ENCODE results near the gene HOXC4. TPM values are rescaled to one million over a fixed set of nuclear protein-coding genes. Genes with fewer than 3 reads are reported as not detected.
A peak's percentile ranks its signal among the peaks of the same experiment; 100 is the strongest.

The HOXC4 gene
- total and polyA plus RNA-seq, 2 of the 8 experiments (the other 6 are each of a cell fraction or from before 2014, with no cell fraction given): not detected

- DNase-seq (ENCODE audit: low read depth in 1 of 2, low spot score in 2 of 2): no peak
- Histone ChIP-seq H4K8ac (ENCODE audit: extremely low read depth, insufficient read depth, low read length) (no peak overlapping the region), H3K9ac (replicated peaks in 1 of 4; ENCODE audit: extremely low read depth in 1 of 4, low read depth in 3 of 4, low read length in 3 of 4) (no peak overlapping the region), H3K23me2 (ENCODE audit: low read depth, low read length) (peaks cover 3% of the 10 kb centered on the region; the same call in 1 of the 2 replicates), H3K4me3 (ENCODE audit: extremely low read depth in 1 of 4, insufficient read depth in 2 of 4, low read depth in 3 of 4, low read length in 4 of 4) (no peak overlapping the region), H2AFZ (ENCODE audit: low read length) (no peak overlapping the region), H3K27me3 (replicated peaks in 1 of 4; ENCODE audit: control insufficient read depth in 3 of 4, extremely low read depth in 1 of 4, insufficient read depth in 3 of 4, low read length in 3 of 4) (peaks cover 95 to 100% (median 100%) of the 10 kb centered on the region in 4 experiments), H3K27ac (ENCODE audit: low read depth, low read length) (no peak overlapping the region), H4K5ac (ENCODE audit: insufficient read length, low read depth, low read length) (no peak overlapping the region), H3K18ac (ENCODE audit: extremely low read depth, low read length) (no peak overlapping the region), H3K4ac (replicated peaks; ENCODE audit: insufficient read length, low read depth, low read length) (no peak overlapping the region), H3K36me3 (ENCODE audit: control insufficient read depth in 2 of 4, insufficient read depth in 4 of 4, low read length in 3 of 4) (no peaks in the 10 kb centered on the region; a peak in 1 of 8 replicates), H3K4me2 (ENCODE audit: insufficient read depth in 1 of 2, low read depth in 2 of 2, low read length in 2 of 2) (peak overlapping the region in 1 of 2 experiments; percentile 28; a peak in 1 of 4 replicates), H3K79me1 (ENCODE audit: low read depth, low read length) (no peaks in the 10 kb centered on the region), H3K9me3 (ENCODE audit: insufficient read depth in 2 of 2, low read depth in 1 of 2, low read length in 1 of 2) (no peaks in the 10 kb centered on the region), H3K79me2 (ENCODE audit: control insufficient read depth in 1 of 2, insufficient read depth in 2 of 2, low read length in 2 of 2) (no peaks in the 10 kb centered on the region), H4K91ac (replicated peaks; ENCODE audit: insufficient read length, low read length) (no peak overlapping the region), H2BK20ac (ENCODE audit: low read length) (0 out of 2 replicates have a peak overlapping the region, but pooled peaks have one; percentile 48), H2BK120ac (replicated peaks; ENCODE audit: low read depth, low read length) (no peak overlapping the region), H3K23ac (ENCODE audit: insufficient read length) (no peak overlapping the region), H3K4me1 (replicated peaks in 1 of 4; ENCODE audit: control insufficient read depth in 3 of 4, insufficient read depth in 4 of 4, low read length in 3 of 4) (peaks cover 0 to 12% (median 4%) of the 10 kb centered on the region in 4 experiments; a peak in 6 of 7 replicates), H2BK15ac (ENCODE audit: low read length) (no peak overlapping the region), H2BK12ac (ENCODE audit: low read depth, low read length) (0 out of 2 replicates have a peak overlapping the region, but pooled peaks have one; percentile 27), H2BK5ac (ENCODE audit: low read depth, low read length) (no peak overlapping the region), H3K56ac (replicated peaks; ENCODE audit: insufficient read length, low read depth, low read length) (no peak overlapping the region), H3K14ac (ENCODE audit: insufficient read length) (no peak overlapping the region), H2AK5ac (ENCODE audit: low read depth, low read length) (no peak overlapping the region), H4K20me1 (replicated peaks in 1 of 2; ENCODE audit: control insufficient read depth in 1 of 2, insufficient read depth in 2 of 2, low read length in 2 of 2) (peaks cover 11 to 35% of the 10 kb centered on the region in 2 experiments)
- ChIA-PET POLR2A (ENCODE audit: partially characterized antibody) (interaction anchor here (1.5 kb wide), 1 partner anchor 20 kb away, joined by 4 read pairs; the partner anchor contains the start of gene HOXC9), CTCF (ENCODE audit: partially characterized antibody) (no interaction called here)
- peak; percentile 12 for TF ChIP-seq EZH2 (IDR thresholded peaks at IDR 0.05; ENCODE audit: low read depth, low read length, severe bottlenecking)
- TF ChIP-seq CEBPB (IDR thresholded peaks at IDR 0.05; ENCODE audit: low read depth, low read length): no peak
- peak; percentile 32 for TF ChIP-seq SUZ12 (IDR thresholded peaks at IDR 0.05; ENCODE audit: low read length)
- TF ChIP-seq POLR2A (IDR thresholded peaks at IDR 0.05; ENCODE audit: control extremely low read depth in 1 of 2, low read depth in 2 of 2, low read length in 2 of 2): no peak
- 0 out of 2 replicates have a peak, but pooled peaks have one; percentile 61 for TF ChIP-seq CBX8 (IDR thresholded peaks at IDR 0.05; ENCODE audit: borderline replicate concordance, low read depth, low read length)
- no peak for FAIRE-seq
- 21% methylated on average over 10 of the region's 10 CpGs; no CpG with 5 or more reads in 1 of the 2 experiments for WGBS, 2 experiments (ENCODE audit: extremely low coverage in 1 of 2, insufficient coverage in 1 of 2, insufficient read length in 1 of 2, insufficient replicate concordance in 2 of 2, low coverage in 1 of 2, low lambda C conversion rate in 2 of 2, missing lambda C conversion rate in 1 of 2)
Measured at GRCh38 chr12:54019924-54020590, 33.6 kb upstream of the HOXC4 start.

All from H1 (cell line).